GM21528 (cell line): ENCODE measurements around the gene UBE2O.
"Not testable (repeated sequence)": the region's sequence is repeated elsewhere in the genome, so short reads cannot be mapped to it uniquely, and the experiment has no call there.

Experiments used
- ATAC-seq: cut with Tn5 transposase; IDR thresholded peaks from one replicate; pipeline ENCODE4 v1.9.1; 2021; ENCODE audit warnings: mild to moderate bottlenecking, moderate library complexity; ENCODE audit not compliant: unreplicated experiment, low FRiP score

UBE2O gene

GRCh38 chr17:76357597-76358158 lies 95.3 kb downstream of the UBE2O start:
- ATAC-seq, result no peak

GRCh38 chr17:76356803-76357456 lies 96.0 kb downstream of the UBE2O start:
- no peak for ATAC-seq

- ATAC-seq, result no peak
Observed at GRCh38 chr17:76354747-76355310, 98.1 kb downstream of the UBE2O start.

- ATAC-seq, result no peak
Observed at GRCh38 chr17:76354317-76354729, 98.6 kb downstream of the UBE2O start.

GRCh38 chr17:76353599-76354316 lies 99.2 kb downstream of the UBE2O start, which contains the start of gene PRPSAP1:
Gene PRPSAP1 (minus strand): TSS chr17:76353916. CDS start chr17:76353703, 213 bp downstream.
- ATAC-seq, result peak; percentile 82

- ATAC-seq, result peak; percentile 28
Observed at GRCh38 chr17:76353004-76353598, 99.9 kb downstream of the UBE2O start.

GRCh38 chr17:76351526-76352071 lies 101.4 kb downstream of the UBE2O start:
- ATAC-seq, result no peak

- no peak for ATAC-seq
Observed at GRCh38 chr17:76350463-76350862, 102.5 kb downstream of the UBE2O start.

GRCh38 chr17:76346936-76347335 lies 106.0 kb downstream of the UBE2O start:
- ATAC-seq, result not testable (repeated sequence)

GRCh38 chr17:76345377-76345974 lies 107.5 kb downstream of the UBE2O start:
- no peak for ATAC-seq

GRCh38 chr17:76343106-76343505 lies 109.8 kb downstream of the UBE2O start:
- ATAC-seq, result no peak

- no peak for ATAC-seq
Observed at GRCh38 chr17:76341301-76341700, 111.7 kb downstream of the UBE2O start.
